ENCODE measurements around the gene CNTNAP2. TPM values are rescaled to one million over a fixed set of nuclear protein-coding genes. Genes with fewer than 3 reads are reported as not detected.
"Not testable (repeated sequence)": the region's sequence is repeated elsewhere in the genome, so short reads cannot be mapped to it uniquely, and the experiment has no call there.

The CNTNAP2 gene
- total and polyA plus RNA-seq, 11 donors, result 0.01 to 2.6 (median 0.31) TPM; not detected in 3

DNA sequence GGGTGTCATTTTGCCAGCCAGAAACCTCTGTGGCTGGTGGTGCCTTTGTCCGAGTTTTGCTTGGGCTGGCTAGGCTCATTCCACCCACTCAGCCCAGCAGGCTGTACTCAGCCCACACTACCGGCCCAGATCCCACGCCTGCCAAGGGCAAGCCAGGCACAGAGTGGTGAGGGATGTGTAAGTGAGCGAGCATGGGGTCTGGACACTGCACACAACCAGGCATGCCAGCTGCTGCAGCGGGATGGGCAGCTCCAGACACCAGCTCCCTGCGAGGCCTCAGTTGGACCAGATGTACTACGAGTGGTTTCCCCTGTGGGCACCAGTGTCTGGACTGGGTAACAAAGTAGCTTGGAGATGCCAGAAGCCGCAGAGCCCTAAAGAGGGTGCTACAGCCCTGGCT is 2339.8 kb downstream of the CNTNAP2 start:
- no peaks in the 10 kb centered on the region for H3K9me3 ChIP-seq
- intact Hi-C loops (cut with DNase I), result no loop called here
- no peak for DNase-seq
- no peak overlapping the region for H3K27ac ChIP-seq
- no peak for ATAC-seq
- TF ChIP-seq POLR2A (IDR thresholded peaks at IDR 0.05), result no peak
- TF ChIP-seq, protein P1, sequence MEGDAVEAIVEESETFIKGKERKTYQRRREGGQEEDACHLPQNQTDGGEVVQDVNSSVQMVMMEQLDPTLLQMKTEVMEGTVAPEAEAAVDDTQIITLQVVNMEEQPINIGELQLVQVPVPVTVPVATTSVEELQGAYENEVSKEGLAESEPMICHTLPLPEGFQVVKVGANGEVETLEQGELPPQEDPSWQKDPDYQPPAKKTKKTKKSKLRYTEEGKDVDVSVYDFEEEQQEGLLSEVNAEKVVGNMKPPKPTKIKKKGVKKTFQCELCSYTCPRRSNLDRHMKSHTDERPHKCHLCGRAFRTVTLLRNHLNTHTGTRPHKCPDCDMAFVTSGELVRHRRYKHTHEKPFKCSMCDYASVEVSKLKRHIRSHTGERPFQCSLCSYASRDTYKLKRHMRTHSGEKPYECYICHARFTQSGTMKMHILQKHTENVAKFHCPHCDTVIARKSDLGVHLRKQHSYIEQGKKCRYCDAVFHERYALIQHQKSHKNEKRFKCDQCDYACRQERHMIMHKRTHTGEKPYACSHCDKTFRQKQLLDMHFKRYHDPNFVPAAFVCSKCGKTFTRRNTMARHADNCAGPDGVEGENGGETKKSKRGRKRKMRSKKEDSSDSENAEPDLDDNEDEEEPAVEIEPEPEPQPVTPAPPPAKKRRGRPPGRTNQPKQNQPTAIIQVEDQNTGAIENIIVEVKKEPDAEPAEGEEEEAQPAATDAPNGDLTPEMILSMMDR (IDR thresholded peaks at IDR 0.05), result no peak
- H3K27me3 ChIP-seq, result peaks cover 0 to 3% (median 0%) of the 10 kb centered on the region in 9 donors
- no peaks in the 10 kb centered on the region for H3K36me3 ChIP-seq
- H3K4me1 ChIP-seq, result no peaks in the 10 kb centered on the region
- 84 to 91% (median 87%) methylated on average over 6 to 8 of the region's 8 CpGs for WGBS, 4 donors
- H3K4me3 ChIP-seq, result no peak overlapping the region

DNA sequence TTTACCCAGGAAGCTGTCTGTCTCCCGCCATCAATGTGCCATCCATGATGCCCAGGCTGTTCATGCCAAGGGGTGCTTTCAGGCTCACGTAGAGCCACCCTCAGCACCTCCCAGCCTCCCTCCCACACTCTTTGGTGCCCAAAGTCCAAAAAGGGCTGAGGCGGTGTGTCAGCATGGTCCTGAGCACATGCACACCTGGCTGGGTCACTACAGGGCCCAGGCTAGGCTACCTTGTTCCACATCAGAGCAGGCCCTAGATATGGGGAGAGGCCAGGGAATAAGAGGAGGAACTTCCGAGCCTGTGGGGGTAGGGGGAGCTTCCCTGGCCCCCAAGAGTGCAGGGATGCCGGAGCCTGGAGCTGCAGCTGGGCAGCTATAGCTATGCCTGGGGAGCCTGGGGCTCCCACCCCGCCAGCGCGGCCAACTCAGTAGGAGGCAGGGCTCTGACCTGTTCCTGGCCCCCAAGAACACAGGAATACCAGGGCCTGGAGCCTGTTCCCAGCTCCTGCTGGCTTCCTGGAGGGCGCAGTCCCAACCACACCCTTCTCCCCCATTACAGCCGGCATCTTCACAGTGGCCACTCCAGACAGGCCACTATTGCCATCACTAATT is 2340.8 kb downstream of the CNTNAP2 start:
- H3K4me3 ChIP-seq, result no peak overlapping the region
- no peaks in the 10 kb centered on the region for H3K36me3 ChIP-seq
- WGBS, 4 donors, result 89 to 96% (median 90%) methylated on average over 5 to 10 of the region's 10 CpGs
- no peak for DNase-seq
- no peak overlapping the region for H3K27ac ChIP-seq
- intact Hi-C loops (cut with DNase I), result no loop called here
- H3K27me3 ChIP-seq, result peaks cover 0 to 3% (median 0%) of the 10 kb centered on the region in 9 donors
- TF ChIP-seq, protein P1 (IDR thresholded peaks at IDR 0.05), result no peak
- TF ChIP-seq POLR2A (IDR thresholded peaks at IDR 0.05), result no peak
- H3K4me1 ChIP-seq, result no peaks in the 10 kb centered on the region
- ATAC-seq, result no peak
- H3K9me3 ChIP-seq, result peaks cover 0 to 3% (median 0%) of the 10 kb centered on the region in 12 donors

DNA sequence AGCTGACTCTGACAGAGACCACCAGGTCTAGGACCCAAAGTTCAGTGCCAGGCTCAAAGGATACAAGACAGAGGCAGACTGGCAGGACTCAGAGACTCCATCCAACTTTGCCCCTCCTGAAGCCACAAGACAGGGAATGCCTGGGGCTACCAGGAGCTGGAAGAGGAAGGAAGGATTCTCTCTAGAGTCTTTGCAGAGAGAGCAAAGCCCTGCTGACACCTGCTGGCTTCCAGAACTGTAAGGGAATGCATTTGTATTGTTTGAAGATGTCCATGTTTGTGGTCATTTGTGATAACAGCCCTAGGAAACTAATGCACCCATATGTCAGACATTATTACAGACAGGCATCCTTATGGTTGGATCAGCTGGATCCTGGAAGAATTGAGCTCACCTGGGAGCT is 2341.7 kb downstream of the CNTNAP2 start:
- intact Hi-C loops (cut with DNase I), result no loop called here
- no peak overlapping the region for H3K4me3 ChIP-seq
- DNase-seq (no peak), ATAC-seq (no peak)
- H3K9me3 ChIP-seq, result peaks cover 0 to 7% (median 0%) of the 10 kb centered on the region in 12 donors
- H3K4me1 ChIP-seq, result no peaks in the 10 kb centered on the region
- no peaks in the 10 kb centered on the region for H3K36me3 ChIP-seq
- H3K27ac ChIP-seq, result no peak overlapping the region
- TF ChIP-seq POLR2A (IDR thresholded peaks at IDR 0.05), result no peak
- TF ChIP-seq, protein P1 (IDR thresholded peaks at IDR 0.05), result no peak
- peaks cover 0 to 3% (median 0%) of the 10 kb centered on the region in 9 donors for H3K27me3 ChIP-seq

DNA sequence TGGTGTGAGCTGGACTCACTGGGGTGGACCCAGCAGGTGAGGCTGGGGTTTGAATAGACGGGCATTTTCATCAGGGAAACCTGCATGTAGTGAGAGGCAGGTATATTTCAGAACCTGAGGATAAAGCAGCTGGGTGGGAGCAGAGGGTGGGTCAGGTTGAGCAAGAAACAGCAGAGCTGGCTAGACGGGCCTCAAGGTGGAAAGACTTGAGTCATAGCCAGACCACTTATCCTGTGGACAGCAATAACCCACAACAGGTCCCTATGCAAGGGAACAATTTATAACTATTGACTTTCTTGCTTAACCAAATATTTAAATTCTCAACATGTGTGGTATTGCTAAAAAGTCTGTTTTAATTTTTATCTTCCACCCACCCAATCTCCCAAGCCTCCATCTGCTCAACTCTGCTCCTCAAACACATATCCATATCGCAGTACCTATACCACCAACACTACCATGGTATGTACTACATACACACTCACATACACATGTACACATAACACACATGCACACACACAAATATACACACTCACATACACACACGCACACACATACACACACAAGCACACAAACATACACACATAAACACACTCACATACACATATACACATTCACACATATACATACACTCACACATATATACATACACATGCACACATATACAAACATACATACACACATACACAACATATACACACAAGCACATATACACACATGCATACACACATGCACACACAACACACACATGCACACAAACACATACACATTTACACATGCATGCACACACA is 2345.0 kb downstream of the CNTNAP2 start:
- Histone ChIP-seq H3K27ac (no peak overlapping the region), H3K27me3 (peaks cover 0 to 4% (median 0%) of the 10 kb centered on the region in 9 donors), H3K36me3 (no peaks in the 10 kb centered on the region), H3K4me3 (no peak overlapping the region), H3K9me3 (peaks cover 0 to 7% (median 0%) of the 10 kb centered on the region in 12 donors), H3K4me1 (no peaks in the 10 kb centered on the region)
- no peak for DNase-seq
- no peak for ATAC-seq
- TF ChIP-seq POLR2A (IDR thresholded peaks at IDR 0.05), result no peak
- TF ChIP-seq, protein P1 (IDR thresholded peaks at IDR 0.05), result no peak
- WGBS, 4 donors, result 84 to 90% (median 88%) methylated on average over 4 of the region's 4 CpGs
- intact Hi-C loops (cut with DNase I), result no loop called here

DNA sequence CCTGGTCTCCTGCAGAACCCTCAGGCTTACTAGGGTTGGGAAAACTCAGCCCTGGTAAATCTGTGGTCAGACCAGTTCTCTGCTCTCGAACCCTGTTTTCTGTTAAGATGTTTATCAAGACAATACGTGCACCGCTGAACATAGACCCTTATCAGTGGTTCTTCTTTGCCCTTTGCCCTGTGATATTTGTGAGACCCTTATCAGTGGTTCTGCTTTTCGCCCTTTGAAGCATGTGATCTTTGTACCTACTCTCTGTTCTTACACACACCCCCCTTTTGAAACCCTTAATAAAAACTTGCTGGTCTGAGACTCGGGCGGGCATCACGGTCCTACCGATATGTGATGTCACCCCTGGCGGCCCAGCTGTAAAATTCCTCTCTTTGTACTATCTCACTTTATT is 2346.2 kb downstream of the CNTNAP2 start:
- H3K27me3 ChIP-seq; H3K27ac ChIP-seq; ATAC-seq; H3K36me3 ChIP-seq; intact Hi-C loops (cut with DNase I); H3K4me3 ChIP-seq; H3K9me3 ChIP-seq; DNase-seq; H3K4me1 ChIP-seq: not testable (repeated sequence)
- WGBS, 4 donors, result 88 to 91% (median 89%) methylated on average over 9 of the region's 9 CpGs

Data from heart left ventricle (tissue), 16 donors.